Fibroblast of skin of abdomen (primary cell): Measurements from ENCODE around the gene RRH.
"Not testable (repeated sequence)": the region's sequence is repeated elsewhere in the genome, so short reads cannot be mapped to it uniquely, and the experiment has no call there.

Experiments
- DNase-seq: peaks from one replicate; pipeline ENCODE4 v3.0.0-alpha.2; 2013

The RRH gene

GRCh38 chr4:109846395-109847098 lies 18.8 kb downstream of the RRH start:
- no peak for DNase-seq

- DNase-seq, result no peak
Observed at GRCh38 chr4:109847896-109848442, 20.2 kb downstream of the RRH start, which contains the start of gene LRIT3. TSS of gene LRIT3 (plus strand) at chr4:109848107. CDS start at chr4:109848202, 95 bp downstream.

- no peak for DNase-seq
Observed at GRCh38 chr4:109848501-109848900, 20.7 kb downstream of the RRH start.

GRCh38 chr4:109850601-109851000 lies 22.8 kb downstream of the RRH start:
- no peak for DNase-seq

- DNase-seq, result not testable (repeated sequence)
Observed at GRCh38 chr4:109859426-109860300, 31.9 kb downstream of the RRH start.

- no peak for DNase-seq
Observed at GRCh38 chr4:109861271-109861670, 33.5 kb downstream of the RRH start.

GRCh38 chr4:109861916-109862511 lies 34.2 kb downstream of the RRH start:
- DNase-seq, result no peak

GRCh38 chr4:109864134-109864533 lies 36.4 kb downstream of the RRH start:
- no peak for DNase-seq

- DNase-seq, result no peak
Observed at GRCh38 chr4:109870061-109870460, 42.3 kb downstream of the RRH start.

GRCh38 chr4:109872065-109872464 lies 44.3 kb downstream of the RRH start:
- DNase-seq, result no peak

GRCh38 chr4:109872950-109873656 lies 45.3 kb downstream of the RRH start:
- DNase-seq, result no peak

GRCh38 chr4:109873791-109874514 lies 46.2 kb downstream of the RRH start:
- DNase-seq, result peak; percentile 63

- DNase-seq, result no peak
Observed at GRCh38 chr4:109875106-109875505, 47.3 kb downstream of the RRH start.

- not testable (repeated sequence) for DNase-seq
Observed at GRCh38 chr4:109875553-109875952, 47.8 kb downstream of the RRH start.

GRCh38 chr4:109876634-109877265 lies 49.0 kb downstream of the RRH start:
- no peak for DNase-seq

- DNase-seq, result no peak
Observed at GRCh38 chr4:109877400-109877799, 49.6 kb downstream of the RRH start.

GRCh38 chr4:109878355-109878754 lies 50.6 kb downstream of the RRH start:
- DNase-seq, result no peak

GRCh38 chr4:109879081-109879480 lies 51.3 kb downstream of the RRH start:
- no peak for DNase-seq

GRCh38 chr4:109879636-109880314 lies 52.0 kb downstream of the RRH start:
- no peak for DNase-seq

- no peak for DNase-seq
Observed at GRCh38 chr4:109886303-109886702, 58.5 kb downstream of the RRH start.

- no peak for DNase-seq
Observed at GRCh38 chr4:109887071-109887470, 59.3 kb downstream of the RRH start.
